ENCODE data around the gene FBXL22.
"Not testable (repeated sequence)": the region's sequence is repeated elsewhere in the genome, so short reads cannot be mapped to it uniquely, and the experiment has no call there.

Gene FBXL22

GRCh38 chr15:63609448-63609847 is 12.3 kb downstream of the FBXL22 start:
- Histone ChIP-seq H2AFZ (ENCODE audit: low read depth, low read length) (no peak overlapping the region), H3K9me3 (ENCODE audit: low read length) (no peaks in the 10 kb centered on the region), H3K36me3 (ENCODE audit: insufficient read depth, low read length) (peaks cover 35% of the 10 kb centered on the region), H3K27me3 (ENCODE audit: insufficient read depth, low read length) (no peaks in the 10 kb centered on the region), H3K4me3 (ENCODE audit: low read length) (no peak overlapping the region), H3K4me1 (ENCODE audit: insufficient read depth, low read length) (peaks cover 13% of the 10 kb centered on the region)

DNA sequence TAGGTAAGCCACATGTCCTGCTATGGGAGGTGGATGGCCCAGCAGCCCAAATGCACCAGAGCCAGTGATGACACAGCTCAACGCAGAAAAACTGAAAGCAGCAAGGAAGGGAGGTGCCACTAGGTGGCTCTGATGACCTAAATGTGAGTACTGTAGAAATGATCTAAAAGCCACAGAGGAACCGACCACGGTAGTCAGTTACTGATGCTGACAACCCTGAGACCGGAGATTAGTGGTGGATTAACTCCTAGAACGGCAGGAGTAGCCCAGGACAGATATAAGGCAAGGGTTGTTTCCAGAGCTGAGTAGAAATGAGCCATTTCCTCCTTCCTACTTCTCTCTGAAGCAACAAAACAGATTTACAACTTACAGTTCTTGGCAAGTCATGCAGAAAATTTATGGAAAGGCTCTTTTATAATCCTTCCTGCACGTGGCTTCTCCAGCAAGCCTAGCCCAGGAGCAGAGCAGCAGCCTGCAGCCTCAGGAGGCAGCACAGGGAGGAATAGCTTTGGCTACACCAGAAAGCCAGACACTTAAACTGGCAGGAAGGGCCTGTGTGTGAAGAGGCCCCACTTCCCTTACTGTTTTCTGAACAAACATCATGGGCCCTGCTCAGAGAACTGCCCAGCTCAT is 13.1 kb downstream of the FBXL22 start:
- no peaks in the 10 kb centered on the region for H3K27me3 ChIP-seq (ENCODE audit: insufficient read depth, low read length)
- no peak overlapping the region for H2AFZ ChIP-seq (ENCODE audit: low read depth, low read length)
- no peaks in the 10 kb centered on the region for H3K9me3 ChIP-seq (ENCODE audit: low read length)
- H3K36me3 ChIP-seq (ENCODE audit: insufficient read depth, low read length): peaks cover 42% of the 10 kb centered on the region
- peaks cover 13% of the 10 kb centered on the region for H3K4me1 ChIP-seq (ENCODE audit: insufficient read depth, low read length)
- peak overlapping the region; percentile 19 for H3K4me3 ChIP-seq (ENCODE audit: low read length)

DNA sequence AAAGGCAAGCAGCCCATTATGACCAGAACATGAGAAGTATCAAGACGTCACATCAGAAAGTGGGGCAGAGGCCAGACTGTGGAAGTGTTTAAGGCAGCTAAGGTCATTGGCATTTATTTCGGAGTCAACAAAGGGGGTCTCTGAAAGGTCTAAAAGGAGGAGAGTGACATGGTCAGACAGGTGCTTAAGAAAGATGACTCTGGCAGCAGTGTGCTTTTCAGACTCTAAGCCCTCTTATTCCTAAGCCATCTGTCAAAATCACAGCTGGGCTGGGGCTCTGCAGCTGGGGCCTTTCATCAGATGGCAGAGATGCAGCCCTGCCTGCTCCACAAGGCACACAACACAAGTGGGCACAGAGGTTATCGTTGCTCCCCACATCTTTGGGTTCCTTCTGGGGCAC is 14.0 kb downstream of the FBXL22 start:
- Histone ChIP-seq H2AFZ (ENCODE audit: low read depth, low read length) (no peak overlapping the region), H3K9me3 (ENCODE audit: low read length) (no peaks in the 10 kb centered on the region), H3K4me1 (ENCODE audit: insufficient read depth, low read length) (peaks cover 13% of the 10 kb centered on the region), H3K4me3 (ENCODE audit: low read length) (no peak overlapping the region), H3K36me3 (ENCODE audit: insufficient read depth, low read length) (peaks cover 48% of the 10 kb centered on the region), H3K27me3 (ENCODE audit: insufficient read depth, low read length) (no peaks in the 10 kb centered on the region)

DNA sequence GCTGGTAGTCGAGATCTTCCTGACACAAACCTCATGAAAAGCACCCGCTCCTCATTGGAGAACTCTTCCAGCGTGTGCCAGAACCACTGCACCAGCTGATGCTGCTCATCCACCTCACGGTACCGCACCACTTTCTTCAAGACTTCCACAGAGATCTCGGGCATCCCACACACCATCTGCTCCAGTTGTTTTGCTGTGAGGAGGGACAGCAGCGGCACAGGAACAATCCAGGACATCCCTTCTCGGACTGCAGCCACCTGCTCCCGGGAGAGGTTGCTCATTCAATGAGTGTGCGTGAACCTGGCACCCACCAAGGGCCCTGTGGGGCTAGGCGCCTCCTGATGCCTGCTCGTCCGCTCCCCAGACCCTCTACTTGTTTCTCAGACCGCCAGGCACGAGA is 15.1 kb downstream of the FBXL22 start:
- peaks cover 55% of the 10 kb centered on the region for H3K36me3 ChIP-seq (ENCODE audit: insufficient read depth, low read length)

GRCh38 chr15:63615935-63616334 is 18.7 kb downstream of the FBXL22 start:
- peaks cover 37% of the 10 kb centered on the region for H3K36me3 ChIP-seq (ENCODE audit: insufficient read depth, low read length)
- H3K4me1 ChIP-seq (ENCODE audit: insufficient read depth, low read length): peaks cover 6% of the 10 kb centered on the region
- no peaks in the 10 kb centered on the region for H3K27me3 ChIP-seq (ENCODE audit: insufficient read depth, low read length)
- no peak overlapping the region for H2AFZ ChIP-seq (ENCODE audit: low read depth, low read length)
- no peaks in the 10 kb centered on the region for H3K9me3 ChIP-seq (ENCODE audit: low read length)
- H3K4me3 ChIP-seq (ENCODE audit: low read length): no peak overlapping the region

More for the DNA sequence above, 15.1 kb downstream of the FBXL22 start:
- H3K4me1 ChIP-seq (ENCODE audit: insufficient read depth, low read length): peaks cover 13% of the 10 kb centered on the region
- no peak overlapping the region for H3K4me3 ChIP-seq (ENCODE audit: low read length)
- H3K9me3 ChIP-seq (ENCODE audit: low read length): no peaks in the 10 kb centered on the region
- H2AFZ ChIP-seq (ENCODE audit: low read depth, low read length): no peak overlapping the region
- H3K27me3 ChIP-seq (ENCODE audit: insufficient read depth, low read length): no peaks in the 10 kb centered on the region

DNA sequence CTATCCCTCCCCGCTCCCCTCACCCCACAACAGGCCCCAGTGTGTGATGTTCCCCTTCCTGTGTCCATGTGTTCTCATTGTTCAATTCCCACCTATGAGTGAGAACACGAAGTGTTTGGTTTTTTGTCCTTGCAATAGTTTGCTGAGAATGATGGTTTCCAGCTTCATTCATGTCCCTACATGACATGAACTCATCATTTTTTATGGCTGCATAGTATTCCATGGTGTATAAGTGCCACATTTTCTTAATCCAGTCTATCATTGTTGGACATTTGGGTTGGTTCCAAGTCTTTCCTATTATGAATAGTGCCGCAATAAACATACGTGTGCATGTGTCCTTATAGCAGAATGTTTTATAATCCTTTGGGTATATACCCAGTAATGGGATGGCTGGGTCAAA is 20.0 kb downstream of the FBXL22 start:
- not testable (repeated sequence) for H3K4me3 ChIP-seq (ENCODE audit: low read length); H3K27me3 ChIP-seq (ENCODE audit: insufficient read depth, low read length); H3K9me3 ChIP-seq (ENCODE audit: low read length); H2AFZ ChIP-seq (ENCODE audit: low read depth, low read length); H3K4me1 ChIP-seq (ENCODE audit: insufficient read depth, low read length)
- H3K36me3 ChIP-seq (ENCODE audit: insufficient read depth, low read length): peaks cover 39% of the 10 kb centered on the region

DNA sequence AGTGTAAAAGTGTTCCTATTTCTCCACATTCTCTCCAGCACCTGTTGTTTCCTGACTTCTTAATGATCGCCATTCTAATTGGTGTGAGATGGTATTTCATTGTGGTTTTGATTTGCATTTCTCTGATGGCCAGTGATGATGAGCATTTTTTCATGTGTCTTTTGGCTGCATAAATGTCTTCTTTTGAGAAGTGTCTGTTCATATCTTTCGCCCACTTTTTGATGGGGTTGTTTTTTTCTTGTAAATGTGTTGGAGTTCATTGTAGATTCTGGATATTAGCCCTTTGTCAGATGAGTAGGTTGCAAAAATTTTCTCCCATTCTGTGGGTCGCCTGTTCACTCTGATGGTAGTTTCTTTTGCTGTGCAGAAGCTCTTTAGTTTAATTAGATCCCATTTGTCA is 20.4 kb downstream of the FBXL22 start:
- H3K36me3 ChIP-seq (ENCODE audit: insufficient read depth, low read length): peaks cover 37% of the 10 kb centered on the region
- H3K9me3 ChIP-seq (ENCODE audit: low read length): not testable (repeated sequence)

GRCh38 chr15:63620760-63621159 is 23.6 kb downstream of the FBXL22 start:
- peaks cover 47% of the 10 kb centered on the region for H3K36me3 ChIP-seq (ENCODE audit: insufficient read depth, low read length)
- not testable (repeated sequence) for H2AFZ ChIP-seq (ENCODE audit: low read depth, low read length); H3K27me3 ChIP-seq (ENCODE audit: insufficient read depth, low read length); H3K4me3 ChIP-seq (ENCODE audit: low read length); H3K9me3 ChIP-seq (ENCODE audit: low read length); H3K4me1 ChIP-seq (ENCODE audit: insufficient read depth, low read length)

More for the DNA sequence above, 20.4 kb downstream of the FBXL22 start:
- not testable (repeated sequence) for H3K4me1 ChIP-seq (ENCODE audit: insufficient read depth, low read length); H3K27me3 ChIP-seq (ENCODE audit: insufficient read depth, low read length); H2AFZ ChIP-seq (ENCODE audit: low read depth, low read length); H3K4me3 ChIP-seq (ENCODE audit: low read length)

GRCh38 chr15:63623232-63623969 is 26.2 kb downstream of the FBXL22 start:
- H3K36me3 ChIP-seq (ENCODE audit: insufficient read depth, low read length): peaks cover 55% of the 10 kb centered on the region

DNA sequence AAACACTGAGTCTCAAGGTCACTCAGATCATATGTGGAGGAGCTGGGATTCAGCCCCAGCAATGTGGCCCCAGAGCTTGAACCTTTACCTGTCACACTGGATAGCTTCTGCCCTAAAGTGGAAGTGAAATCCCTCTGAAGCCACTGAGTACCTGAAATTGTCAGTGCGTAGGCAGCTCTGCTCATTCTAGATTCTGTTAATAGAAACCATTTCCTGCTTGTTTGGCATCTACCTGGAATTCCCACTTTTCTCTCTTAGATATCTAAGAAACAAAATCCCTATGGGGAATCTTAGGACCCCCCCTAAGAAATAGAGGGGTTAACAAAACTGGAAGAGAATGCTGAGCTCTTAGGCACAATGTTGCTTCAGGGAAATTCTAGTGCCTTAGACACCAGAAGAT is 29.8 kb downstream of the FBXL22 start:
- Histone ChIP-seq H3K9me3 (ENCODE audit: low read length) (no peaks in the 10 kb centered on the region), H3K4me3 (ENCODE audit: low read length) (no peak overlapping the region), H3K36me3 (ENCODE audit: insufficient read depth, low read length) (peaks cover 74% of the 10 kb centered on the region), H3K4me1 (ENCODE audit: insufficient read depth, low read length) (no peaks in the 10 kb centered on the region), H3K27me3 (ENCODE audit: insufficient read depth, low read length) (no peaks in the 10 kb centered on the region), H2AFZ (ENCODE audit: low read depth, low read length) (no peak overlapping the region)

More at GRCh38 chr15:63623232-63623969, 26.2 kb downstream of the FBXL22 start:
- Histone ChIP-seq H3K9me3 (ENCODE audit: low read length) (no peaks in the 10 kb centered on the region), H2AFZ (ENCODE audit: low read depth, low read length) (no peak overlapping the region), H3K27me3 (ENCODE audit: insufficient read depth, low read length) (no peaks in the 10 kb centered on the region), H3K4me3 (ENCODE audit: low read length) (no peak overlapping the region), H3K4me1 (ENCODE audit: insufficient read depth, low read length) (no peaks in the 10 kb centered on the region)

DNA sequence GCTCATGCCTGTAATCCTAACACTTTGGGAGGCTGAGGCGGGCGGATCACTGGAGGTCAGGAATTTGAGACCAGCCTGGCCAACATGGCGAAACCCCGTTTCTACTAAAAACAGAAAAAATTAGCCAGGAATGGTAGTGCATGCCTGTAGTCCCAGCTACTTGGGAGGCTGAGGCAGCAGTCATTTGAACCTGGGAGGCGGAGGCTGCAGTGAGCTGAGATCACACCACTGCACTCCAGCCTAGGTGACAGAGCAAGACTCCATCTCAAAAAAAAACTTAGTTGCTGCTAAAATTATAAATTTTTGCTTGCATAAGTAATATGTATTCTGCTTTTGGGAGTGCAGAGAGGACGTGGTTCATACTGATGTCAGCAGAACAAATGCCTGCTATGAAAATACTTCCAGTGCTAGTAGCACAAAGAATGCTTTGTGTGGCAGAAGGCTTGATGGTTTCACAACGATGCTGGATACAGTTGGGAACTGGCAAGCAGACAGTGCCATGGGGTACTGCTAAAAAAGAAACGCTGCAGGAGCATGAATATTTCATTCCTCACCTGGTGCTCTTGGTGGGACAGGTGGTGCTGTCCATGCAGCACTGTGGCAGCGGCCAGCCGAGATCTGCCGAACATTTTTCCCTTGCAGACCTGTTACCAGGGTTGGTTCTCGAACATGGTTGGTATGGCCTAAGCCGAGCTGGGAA is 31.1 kb downstream of the FBXL22 start:
- no peaks in the 10 kb centered on the region for H3K9me3 ChIP-seq (ENCODE audit: low read length)
- H2AFZ ChIP-seq (ENCODE audit: low read depth, low read length): no peak overlapping the region
- H3K36me3 ChIP-seq (ENCODE audit: insufficient read depth, low read length): peaks cover 76% of the 10 kb centered on the region
- no peak overlapping the region for H3K4me3 ChIP-seq (ENCODE audit: low read length)
- no peaks in the 10 kb centered on the region for H3K27me3 ChIP-seq (ENCODE audit: insufficient read depth, low read length)
- no peaks in the 10 kb centered on the region for H3K4me1 ChIP-seq (ENCODE audit: insufficient read depth, low read length)

- no peak overlapping the region for H3K4me3 ChIP-seq (ENCODE audit: low read length)
- H3K9me3 ChIP-seq (ENCODE audit: low read length): no peaks in the 10 kb centered on the region
- H3K27me3 ChIP-seq (ENCODE audit: insufficient read depth, low read length): no peaks in the 10 kb centered on the region
- H3K4me1 ChIP-seq (ENCODE audit: insufficient read depth, low read length): no peaks in the 10 kb centered on the region
- no peak overlapping the region for H2AFZ ChIP-seq (ENCODE audit: low read depth, low read length)
- H3K36me3 ChIP-seq (ENCODE audit: insufficient read depth, low read length): peaks cover 73% of the 10 kb centered on the region
These were observed 33.0 kb downstream of the FBXL22 start for GRCh38 chr15:63630036-63630751.

- Histone ChIP-seq H3K36me3 (ENCODE audit: insufficient read depth, low read length) (peaks cover 78% of the 10 kb centered on the region), H3K4me1 (ENCODE audit: insufficient read depth, low read length) (no peaks in the 10 kb centered on the region), H2AFZ (ENCODE audit: low read depth, low read length) (no peak overlapping the region), H3K27me3 (ENCODE audit: insufficient read depth, low read length) (no peaks in the 10 kb centered on the region), H3K9me3 (ENCODE audit: low read length) (no peaks in the 10 kb centered on the region), H3K4me3 (ENCODE audit: low read length) (no peak overlapping the region)
These were observed 36.1 kb downstream of the FBXL22 start for GRCh38 chr15:63633312-63633711.
